ENCODE data around the gene STAC.

The STAC gene

DNA sequence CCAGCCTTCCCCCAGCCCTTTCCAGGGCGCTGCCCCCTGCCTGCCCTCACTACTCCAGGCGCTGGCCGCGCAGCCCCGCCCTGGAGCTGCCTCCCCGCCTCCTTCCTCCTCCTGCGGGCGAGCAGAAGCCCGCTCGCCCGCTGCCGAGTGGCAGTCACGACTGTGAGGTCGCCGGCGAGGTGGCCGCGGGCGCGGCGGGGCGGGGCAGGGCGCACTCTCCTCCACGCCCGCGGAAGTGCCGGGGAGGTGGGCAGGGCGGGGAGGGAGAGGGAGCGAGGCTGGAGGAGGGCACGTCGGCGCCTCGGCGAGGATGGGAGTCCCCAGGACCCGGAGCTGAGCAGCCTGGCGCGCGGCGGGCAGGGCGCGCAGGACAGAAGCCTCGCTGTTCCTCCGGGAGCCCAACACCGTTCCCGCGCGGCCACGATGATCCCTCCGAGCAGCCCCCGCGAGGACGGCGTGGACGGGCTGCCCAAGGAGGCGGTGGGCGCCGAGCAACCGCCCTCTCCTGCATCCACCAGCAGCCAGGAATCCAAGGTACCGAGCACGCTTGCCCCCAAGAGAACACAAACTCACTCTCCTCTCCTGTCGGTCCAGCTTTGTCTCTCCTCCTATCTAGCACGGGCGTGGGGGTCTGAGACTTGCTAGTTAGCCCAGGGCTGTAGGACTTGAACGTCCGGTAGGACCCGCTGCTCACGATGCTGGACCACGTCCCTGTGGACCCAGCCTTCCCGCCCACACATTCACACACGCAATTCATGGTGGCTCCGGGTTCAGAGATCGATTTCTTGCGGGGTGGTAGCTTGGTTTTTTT, at the start of gene STAC:
STAC (plus strand) TSS at position 284 of the 811 bp plus-strand sequence; CDS start at position 424, 140 bp downstream.
- Histone ChIP-seq H3K9me3 (ENCODE audit: insufficient read depth, low read depth, low read length) (no peaks in the 10 kb centered on the region), H3K27ac (ENCODE audit: low read length) (no peak within 1 kb of the TSS), H3K36me3 (ENCODE audit: insufficient read depth, low read depth, low read length) (no peaks in the 10 kb centered on the region), H3K4me3 (ENCODE audit: low read length) (peak within 1 kb of the TSS; percentile 89), H3K27me3 (ENCODE audit: insufficient read depth, low read length) (peaks cover 34% of the 10 kb centered on the region), H3K9ac (ENCODE audit: low read depth, low read length) (peak within 1 kb of the TSS; percentile 80), H3K4me1 (ENCODE audit: insufficient read depth, low read length) (peaks cover 9% of the 10 kb centered on the region)

DNA sequence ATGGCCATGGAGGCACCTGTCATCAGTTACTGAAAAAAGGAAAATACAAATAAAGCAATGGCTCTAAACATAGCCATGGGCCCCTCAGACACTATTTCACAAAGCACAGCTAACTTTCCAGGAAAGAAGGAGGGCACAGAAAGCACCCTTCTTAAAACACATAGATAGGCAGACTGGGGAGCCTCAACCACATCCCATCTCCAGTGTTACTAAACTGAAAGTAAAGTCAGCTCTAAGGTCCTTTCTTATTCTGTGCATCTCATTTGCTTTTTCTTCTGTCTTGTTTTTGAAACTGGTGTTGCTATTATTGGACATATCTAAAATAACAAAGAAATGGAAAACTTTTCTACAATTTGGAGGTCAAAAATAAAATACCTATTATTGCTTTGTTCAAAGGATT, 48.2 kb upstream of the STAC start:
- H3K9me3 ChIP-seq (ENCODE audit: insufficient read depth, low read depth, low read length), result no peaks in the 10 kb centered on the region
- no peaks in the 10 kb centered on the region for H3K36me3 ChIP-seq (ENCODE audit: insufficient read depth, low read depth, low read length)
- no peaks in the 10 kb centered on the region for H3K27me3 ChIP-seq (ENCODE audit: insufficient read depth, low read length)
- H3K4me1 ChIP-seq (ENCODE audit: insufficient read depth, low read length), result peaks cover 20% of the 10 kb centered on the region
- no peak overlapping the region for H3K9ac ChIP-seq (ENCODE audit: low read depth, low read length)
- H3K27ac ChIP-seq (ENCODE audit: low read length), result no peak overlapping the region
- no peak overlapping the region for H3K4me3 ChIP-seq (ENCODE audit: low read length)

GRCh38 chr3:36362216-36362615, 18.1 kb upstream of the STAC start:
- Histone ChIP-seq H3K9me3 (ENCODE audit: insufficient read depth, low read depth, low read length) (no peaks in the 10 kb centered on the region), H3K27me3 (ENCODE audit: insufficient read depth, low read length) (no peaks in the 10 kb centered on the region), H3K27ac (ENCODE audit: low read length) (no peak overlapping the region), H3K9ac (ENCODE audit: low read depth, low read length) (no peak overlapping the region), H3K4me3 (ENCODE audit: low read length) (no peak overlapping the region), H3K36me3 (ENCODE audit: insufficient read depth, low read depth, low read length) (no peaks in the 10 kb centered on the region), H3K4me1 (ENCODE audit: insufficient read depth, low read length) (peaks cover 23% of the 10 kb centered on the region)

GRCh38 chr3:36362973-36363372, 17.3 kb upstream of the STAC start:
- Histone ChIP-seq H3K4me1 (ENCODE audit: insufficient read depth, low read length) (peaks cover 23% of the 10 kb centered on the region), H3K4me3 (ENCODE audit: low read length) (no peak overlapping the region), H3K27me3 (ENCODE audit: insufficient read depth, low read length) (no peaks in the 10 kb centered on the region), H3K27ac (ENCODE audit: low read length) (no peak overlapping the region), H3K36me3 (ENCODE audit: insufficient read depth, low read depth, low read length) (no peaks in the 10 kb centered on the region), H3K9ac (ENCODE audit: low read depth, low read length) (no peak overlapping the region), H3K9me3 (ENCODE audit: insufficient read depth, low read depth, low read length) (no peaks in the 10 kb centered on the region)

GRCh38 chr3:36364260-36364659, 16.0 kb upstream of the STAC start:
- Histone ChIP-seq H3K27me3 (ENCODE audit: insufficient read depth, low read length) (no peaks in the 10 kb centered on the region), H3K4me1 (ENCODE audit: insufficient read depth, low read length) (peaks cover 23% of the 10 kb centered on the region), H3K4me3 (ENCODE audit: low read length) (no peak overlapping the region), H3K27ac (ENCODE audit: low read length) (no peak overlapping the region), H3K36me3 (ENCODE audit: insufficient read depth, low read depth, low read length) (no peaks in the 10 kb centered on the region), H3K9ac (ENCODE audit: low read depth, low read length) (no peak overlapping the region), H3K9me3 (ENCODE audit: insufficient read depth, low read depth, low read length) (no peaks in the 10 kb centered on the region)

DNA sequence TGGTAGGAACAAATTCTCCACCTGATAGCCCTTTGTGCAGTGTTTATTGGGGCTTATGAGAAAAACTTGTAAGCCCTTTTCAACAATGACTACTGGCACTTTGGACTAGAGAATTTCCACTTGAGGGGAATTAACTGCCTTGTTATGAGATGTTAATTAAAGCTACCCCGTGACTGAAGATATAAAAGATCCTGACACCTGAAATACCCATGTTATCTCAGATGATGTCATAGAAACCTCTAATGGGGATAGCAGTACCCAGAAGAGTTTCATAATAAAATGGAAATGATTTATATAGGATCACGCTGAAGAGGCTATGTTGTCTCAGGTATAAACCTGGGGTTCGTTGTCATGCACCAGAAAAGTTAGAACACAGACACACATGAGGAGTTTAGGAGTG, 14.5 kb upstream of the STAC start:
- no peak overlapping the region for H3K4me3 ChIP-seq (ENCODE audit: low read length)
- no peaks in the 10 kb centered on the region for H3K36me3 ChIP-seq (ENCODE audit: insufficient read depth, low read depth, low read length)
- H3K9ac ChIP-seq (ENCODE audit: low read depth, low read length), result no peak overlapping the region
- H3K9me3 ChIP-seq (ENCODE audit: insufficient read depth, low read depth, low read length), result no peaks in the 10 kb centered on the region
- peaks cover 23% of the 10 kb centered on the region for H3K4me1 ChIP-seq (ENCODE audit: insufficient read depth, low read length)
- H3K27ac ChIP-seq (ENCODE audit: low read length), result no peak overlapping the region
- H3K27me3 ChIP-seq (ENCODE audit: insufficient read depth, low read length), result no peaks in the 10 kb centered on the region

DNA sequence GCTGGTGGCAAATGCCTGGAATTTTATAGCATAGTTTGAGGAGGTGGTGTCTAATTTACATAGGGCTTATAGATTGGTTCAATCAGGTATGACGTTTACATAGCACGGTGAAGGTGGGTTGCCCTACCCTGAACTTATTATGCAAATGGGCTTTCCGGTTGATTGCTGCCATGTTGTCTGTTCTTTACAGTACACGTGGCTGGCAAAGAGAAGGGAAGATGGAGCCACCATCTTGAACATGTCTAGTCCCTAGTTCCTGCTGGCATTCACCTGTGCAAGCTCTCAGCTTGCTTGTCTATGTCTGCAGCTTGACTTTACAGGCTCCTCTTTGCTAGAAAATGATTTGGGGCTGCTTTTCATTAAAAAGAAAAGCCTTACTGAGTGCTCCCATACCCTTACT, 14.0 kb upstream of the STAC start:
- Histone ChIP-seq H3K4me1 (ENCODE audit: insufficient read depth, low read length) (peaks cover 23% of the 10 kb centered on the region), H3K4me3 (ENCODE audit: low read length) (no peak overlapping the region), H3K9me3 (ENCODE audit: insufficient read depth, low read depth, low read length) (no peaks in the 10 kb centered on the region), H3K27ac (ENCODE audit: low read length) (no peak overlapping the region), H3K27me3 (ENCODE audit: insufficient read depth, low read length) (no peaks in the 10 kb centered on the region), H3K36me3 (ENCODE audit: insufficient read depth, low read depth, low read length) (no peaks in the 10 kb centered on the region), H3K9ac (ENCODE audit: low read depth, low read length) (no peak overlapping the region)

DNA sequence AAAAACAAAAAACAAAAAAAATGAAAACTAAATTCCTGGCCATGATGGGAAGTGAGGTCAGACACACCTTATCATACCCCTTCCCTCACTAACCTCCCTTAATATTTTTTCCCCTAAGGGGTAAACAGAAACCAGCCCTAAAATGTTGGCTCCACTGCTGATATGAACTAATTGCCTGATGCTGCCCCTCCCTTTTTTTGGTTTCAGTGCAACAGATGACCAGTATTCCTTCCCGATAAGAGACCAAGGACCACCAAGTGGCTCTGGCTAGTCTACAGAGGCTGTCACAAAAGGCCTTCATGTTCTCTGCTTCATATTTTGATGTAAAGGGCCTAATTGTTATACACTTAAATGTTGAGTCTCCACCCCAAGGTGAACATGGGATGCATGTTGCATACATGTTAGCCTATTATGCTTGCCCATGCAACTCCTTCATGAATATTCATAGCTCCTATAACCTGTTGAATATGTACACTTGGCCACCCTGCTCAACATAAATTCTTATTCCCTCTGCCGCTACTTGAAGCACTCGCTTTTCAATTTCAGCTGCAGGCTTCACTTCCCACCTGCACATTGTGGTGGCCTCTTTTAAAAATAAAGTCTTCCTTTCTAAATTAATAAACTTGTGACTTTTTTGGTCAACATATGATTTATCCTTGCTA, 12.3 kb upstream of the STAC start:
- no peak overlapping the region for H3K9ac ChIP-seq (ENCODE audit: low read depth, low read length)
- no peaks in the 10 kb centered on the region for H3K27me3 ChIP-seq (ENCODE audit: insufficient read depth, low read length)
- H3K4me3 ChIP-seq (ENCODE audit: low read length), result no peak overlapping the region
- no peaks in the 10 kb centered on the region for H3K36me3 ChIP-seq (ENCODE audit: insufficient read depth, low read depth, low read length)
- no peak overlapping the region for H3K27ac ChIP-seq (ENCODE audit: low read length)
- H3K4me1 ChIP-seq (ENCODE audit: insufficient read depth, low read length), result peaks cover 8% of the 10 kb centered on the region
- H3K9me3 ChIP-seq (ENCODE audit: insufficient read depth, low read depth, low read length), result no peaks in the 10 kb centered on the region

- no peaks in the 10 kb centered on the region for H3K27me3 ChIP-seq (ENCODE audit: insufficient read depth, low read length)
- no peak overlapping the region for H3K27ac ChIP-seq (ENCODE audit: low read length)
- H3K36me3 ChIP-seq (ENCODE audit: insufficient read depth, low read depth, low read length), result no peaks in the 10 kb centered on the region
- no peaks in the 10 kb centered on the region for H3K4me1 ChIP-seq (ENCODE audit: insufficient read depth, low read length)
- no peak overlapping the region for H3K4me3 ChIP-seq (ENCODE audit: low read length)
- no peak overlapping the region for H3K9ac ChIP-seq (ENCODE audit: low read depth, low read length)
- H3K9me3 ChIP-seq (ENCODE audit: insufficient read depth, low read depth, low read length), result no peaks in the 10 kb centered on the region
These were observed 7.8 kb upstream of the STAC start for GRCh38 chr3:36372534-36372935.

DNA sequence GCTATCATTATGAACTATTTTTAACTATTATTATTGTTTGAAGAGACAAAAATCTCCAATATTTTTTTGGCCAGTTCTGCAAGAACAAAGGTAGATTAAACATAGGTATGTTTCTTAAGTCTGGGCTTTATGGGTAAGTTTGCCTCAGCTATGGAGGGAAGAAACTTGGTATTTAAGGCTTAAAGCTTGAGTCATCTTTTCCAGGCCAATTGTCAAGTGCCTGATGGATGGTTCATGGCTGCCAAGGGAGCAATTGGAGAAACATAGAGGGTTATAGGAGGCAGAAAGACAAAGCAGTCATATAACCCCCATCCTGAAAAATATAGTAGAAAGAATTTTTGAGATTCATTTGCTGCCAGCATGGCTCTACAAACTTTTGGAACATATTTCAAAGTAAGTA, 7.2 kb upstream of the STAC start:
- H3K27ac ChIP-seq (ENCODE audit: low read length), result no peak overlapping the region
- no peak overlapping the region for H3K4me3 ChIP-seq (ENCODE audit: low read length)
- H3K9me3 ChIP-seq (ENCODE audit: insufficient read depth, low read depth, low read length), result no peaks in the 10 kb centered on the region
- H3K4me1 ChIP-seq (ENCODE audit: insufficient read depth, low read length), result no peaks in the 10 kb centered on the region
- H3K36me3 ChIP-seq (ENCODE audit: insufficient read depth, low read depth, low read length), result no peaks in the 10 kb centered on the region
- H3K9ac ChIP-seq (ENCODE audit: low read depth, low read length), result no peak overlapping the region
- no peaks in the 10 kb centered on the region for H3K27me3 ChIP-seq (ENCODE audit: insufficient read depth, low read length)

DNA sequence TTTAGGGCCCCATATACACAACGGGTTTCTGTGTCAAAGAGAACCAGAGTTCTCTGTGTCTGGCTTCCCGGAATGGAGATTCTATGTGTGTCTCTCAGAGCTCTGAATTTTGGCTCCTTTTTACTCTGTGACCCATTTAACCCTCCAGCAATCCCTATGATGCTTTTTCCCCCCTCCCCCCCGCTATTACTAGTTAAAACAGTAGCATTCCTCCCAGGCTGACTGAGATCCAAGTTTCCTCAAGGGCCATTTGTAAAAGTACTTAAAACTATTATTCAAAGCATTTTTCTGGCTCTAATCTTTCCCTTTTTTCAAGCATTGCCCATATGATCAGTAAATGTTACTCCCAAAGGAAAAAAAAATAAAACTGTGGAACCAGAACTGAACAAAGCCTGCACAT, 6.6 kb upstream of the STAC start:
- Histone ChIP-seq H3K9ac (ENCODE audit: low read depth, low read length) (no peak overlapping the region), H3K27me3 (ENCODE audit: insufficient read depth, low read length) (peaks cover under 1% of the 10 kb centered on the region; the same call in 1 of the 2 replicates), H3K36me3 (ENCODE audit: insufficient read depth, low read depth, low read length) (no peaks in the 10 kb centered on the region), H3K27ac (ENCODE audit: low read length) (no peak overlapping the region), H3K4me3 (ENCODE audit: low read length) (no peak overlapping the region), H3K9me3 (ENCODE audit: insufficient read depth, low read depth, low read length) (no peaks in the 10 kb centered on the region), H3K4me1 (ENCODE audit: insufficient read depth, low read length) (no peaks in the 10 kb centered on the region)

DNA sequence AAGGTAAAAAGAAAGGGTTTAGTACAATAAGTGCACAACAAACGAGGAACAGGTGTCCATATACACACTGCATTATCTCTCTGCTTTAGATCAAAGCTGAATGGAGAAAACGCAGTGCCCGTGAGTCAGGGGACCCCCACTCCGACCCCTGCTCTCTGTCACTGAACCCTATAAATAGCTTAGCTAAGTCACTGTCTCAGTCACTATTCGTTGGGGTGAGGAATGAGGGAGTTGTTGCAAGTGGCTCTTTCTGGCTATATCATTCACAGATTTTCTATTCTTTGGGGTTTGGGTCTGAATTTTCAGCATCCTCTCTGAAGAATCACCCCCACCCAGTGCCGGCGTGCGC, 458 bp upstream of the STAC start:
- no peaks in the 10 kb centered on the region for H3K9me3 ChIP-seq (ENCODE audit: insufficient read depth, low read depth, low read length)
- no peak overlapping the region for H3K9ac ChIP-seq (ENCODE audit: low read depth, low read length)
- H3K4me1 ChIP-seq (ENCODE audit: insufficient read depth, low read length), result peaks cover 9% of the 10 kb centered on the region
- H3K27me3 ChIP-seq (ENCODE audit: insufficient read depth, low read length), result peaks cover 34% of the 10 kb centered on the region
- H3K27ac ChIP-seq (ENCODE audit: low read length), result no peak overlapping the region
- H3K36me3 ChIP-seq (ENCODE audit: insufficient read depth, low read depth, low read length), result no peaks in the 10 kb centered on the region
- peak overlapping the region; percentile 89; the same call in 1 of the 2 replicates for H3K4me3 ChIP-seq (ENCODE audit: low read length)
